Hematopoietic multipotent progenitor cell treated with erythropoietin and hydrocortisone succinate and interleukin-3 and kit ligand, for 4 days (in vitro differentiated cells): Measurements from ENCODE around the gene CBARP.
"Not testable (repeated sequence)": the region's sequence is repeated elsewhere in the genome, so short reads cannot be mapped to it uniquely, and the experiment has no call there.

Experiments
- DNase-seq: peaks from one replicate; pipeline ENCODE4 v3.0.0-alpha.2; 2015

CBARP gene

DNA sequence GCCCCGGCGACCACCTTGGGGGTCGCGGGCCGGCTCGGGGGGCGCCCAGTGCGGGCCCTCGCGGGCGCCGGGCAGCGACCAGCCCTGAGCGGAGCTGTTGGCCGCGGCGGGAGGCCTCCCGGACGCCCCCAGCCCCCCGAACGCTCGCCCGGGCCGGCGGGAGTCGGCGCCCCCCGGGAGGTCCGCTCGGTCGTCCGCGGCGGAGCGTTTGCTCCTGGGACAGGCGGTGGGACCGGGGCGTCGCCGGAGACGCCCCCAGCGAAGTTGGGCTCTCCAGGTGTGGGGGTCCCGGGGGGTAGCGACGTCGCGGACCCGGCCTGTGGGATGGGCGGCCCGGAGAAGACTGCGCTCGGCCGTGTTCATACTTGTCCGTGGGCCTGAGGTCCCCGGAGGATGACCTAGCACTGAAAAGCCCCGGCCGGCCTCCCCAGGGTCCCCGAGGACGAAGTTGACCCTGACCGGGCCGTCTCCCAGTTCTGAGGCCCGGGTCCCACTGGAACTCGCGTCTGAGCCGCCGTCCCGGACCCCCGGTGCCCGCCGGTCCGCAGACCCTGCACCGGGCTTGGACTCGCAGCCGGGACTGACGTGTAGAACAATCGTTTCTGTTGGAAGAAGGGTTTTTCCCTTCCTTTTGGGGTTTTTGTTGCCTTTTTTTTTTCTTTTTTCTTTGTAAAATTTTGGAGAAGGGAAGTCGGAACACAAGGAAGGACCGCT is 31.5 kb downstream of the CBARP start:
- DNase-seq, result no peak

GRCh38 chr19:1205114-1206099 is 32.4 kb downstream of the CBARP start, which contains the start of gene STK11:
TSS of gene STK11 (plus strand) at chr19:1205778. CDS start at chr19:1206914, 1,136 bp downstream.
- peak; percentile 99 for DNase-seq

GRCh38 chr19:1200614-1201013 is 37.2 kb downstream of the CBARP start:
- DNase-seq, result not testable (repeated sequence)

GRCh38 chr19:1199531-1199930 is 38.3 kb downstream of the CBARP start:
- DNase-seq, result no peak

- no peak for DNase-seq
Observed at GRCh38 chr19:1189419-1189818, 48.4 kb downstream of the CBARP start.

- DNase-seq, result no peak
Observed at GRCh38 chr19:1183543-1184172, 54.1 kb downstream of the CBARP start.

GRCh38 chr19:1182727-1183126 is 55.1 kb downstream of the CBARP start:
- DNase-seq, result no peak

GRCh38 chr19:1182068-1182467 is 55.7 kb downstream of the CBARP start:
- no peak for DNase-seq

- no peak for DNase-seq
Observed at GRCh38 chr19:1181606-1182005, 56.2 kb downstream of the CBARP start.
